ENCODE data around the gene LRRC4C. TPM values are rescaled to one million over a fixed set of nuclear protein-coding genes. Genes with fewer than 3 reads are reported as not detected.
A peak's percentile ranks its signal among the peaks of the same experiment; 100 is the strongest.

LRRC4C gene
- total and polyA plus RNA-seq, 2 experiments from 2014 or later: 0.35 to 1.1 TPM

DNA sequence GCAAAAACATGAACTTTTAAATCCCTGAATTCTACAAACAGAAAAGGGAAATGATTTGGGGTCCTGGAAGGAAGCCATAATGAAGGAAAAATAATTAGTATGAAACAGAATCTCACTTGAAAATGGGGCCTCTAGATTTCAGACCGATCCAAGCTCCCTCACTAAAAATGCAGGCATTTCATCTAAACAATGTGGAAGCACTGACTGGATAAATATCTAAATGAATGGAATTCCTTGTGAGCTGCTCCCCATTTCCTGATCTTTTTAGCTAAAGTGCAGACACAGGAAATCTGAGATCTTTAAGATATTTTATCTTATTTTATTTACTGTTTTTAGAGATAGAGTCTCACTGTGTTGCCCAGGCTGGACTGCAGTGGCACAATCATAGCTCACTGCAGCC, 1255.8 kb downstream of the LRRC4C start:
- Mint-ChIP-seq H3K36me3 (ENCODE audit: low read depth) (no peaks in the 10 kb centered on the region), H3K27me3 (ENCODE audit: insufficient read depth, low read depth, poor library complexity) (peaks cover 82% of the 10 kb centered on the region), H3K9me3 (no peaks in the 10 kb centered on the region), H3K4me3 (peak overlapping the region; percentile 52), H3K4me1 (peaks cover 55% of the 10 kb centered on the region), H3K27ac (no peak overlapping the region)
- ATAC-seq (peak; percentile 17), DNase-seq (ENCODE audit: low spot score) (peak; percentile 68)
- Histone ChIP-seq H3F3A (replicated peaks; ENCODE audit: low read depth) (0 out of 2 replicates have a peak, but pooled peaks cover 3% of the 10 kb centered on the region), H3K9me2 (ENCODE audit: insufficient read depth) (no peaks in the 10 kb centered on the region), H3K4me1 (ENCODE audit: insufficient read depth) (peaks cover 37% of the 10 kb centered on the region), H3K79me2 (replicated peaks; ENCODE audit: insufficient read depth) (no peaks in the 10 kb centered on the region), H3K4me2 (peak overlapping the region; percentile 17), H2AFZ (no peak overlapping the region), H4K20me1 (replicated peaks; ENCODE audit: insufficient read depth) (peaks cover 10% of the 10 kb centered on the region; the same call in 1 of the 2 replicates), H3K4me3 (peak overlapping the region; percentile 6), H3K27me3 (ENCODE audit: insufficient read depth) (peaks cover 98% of the 10 kb centered on the region), H3K36me3 (ENCODE audit: insufficient read depth) (no peaks in the 10 kb centered on the region), H3K27ac (ENCODE audit: low read depth) (no peak overlapping the region)
- TF ChIP-seq ZNF114 (CRISPR knock-in tag; IDR thresholded peaks at IDR 0.05) (no peak), EZH2 (IDR thresholded peaks at IDR 0.05; ENCODE audit: low read depth, unreplicated experiment) (no peak)
- TF ChIP-seq, protein P1, sequence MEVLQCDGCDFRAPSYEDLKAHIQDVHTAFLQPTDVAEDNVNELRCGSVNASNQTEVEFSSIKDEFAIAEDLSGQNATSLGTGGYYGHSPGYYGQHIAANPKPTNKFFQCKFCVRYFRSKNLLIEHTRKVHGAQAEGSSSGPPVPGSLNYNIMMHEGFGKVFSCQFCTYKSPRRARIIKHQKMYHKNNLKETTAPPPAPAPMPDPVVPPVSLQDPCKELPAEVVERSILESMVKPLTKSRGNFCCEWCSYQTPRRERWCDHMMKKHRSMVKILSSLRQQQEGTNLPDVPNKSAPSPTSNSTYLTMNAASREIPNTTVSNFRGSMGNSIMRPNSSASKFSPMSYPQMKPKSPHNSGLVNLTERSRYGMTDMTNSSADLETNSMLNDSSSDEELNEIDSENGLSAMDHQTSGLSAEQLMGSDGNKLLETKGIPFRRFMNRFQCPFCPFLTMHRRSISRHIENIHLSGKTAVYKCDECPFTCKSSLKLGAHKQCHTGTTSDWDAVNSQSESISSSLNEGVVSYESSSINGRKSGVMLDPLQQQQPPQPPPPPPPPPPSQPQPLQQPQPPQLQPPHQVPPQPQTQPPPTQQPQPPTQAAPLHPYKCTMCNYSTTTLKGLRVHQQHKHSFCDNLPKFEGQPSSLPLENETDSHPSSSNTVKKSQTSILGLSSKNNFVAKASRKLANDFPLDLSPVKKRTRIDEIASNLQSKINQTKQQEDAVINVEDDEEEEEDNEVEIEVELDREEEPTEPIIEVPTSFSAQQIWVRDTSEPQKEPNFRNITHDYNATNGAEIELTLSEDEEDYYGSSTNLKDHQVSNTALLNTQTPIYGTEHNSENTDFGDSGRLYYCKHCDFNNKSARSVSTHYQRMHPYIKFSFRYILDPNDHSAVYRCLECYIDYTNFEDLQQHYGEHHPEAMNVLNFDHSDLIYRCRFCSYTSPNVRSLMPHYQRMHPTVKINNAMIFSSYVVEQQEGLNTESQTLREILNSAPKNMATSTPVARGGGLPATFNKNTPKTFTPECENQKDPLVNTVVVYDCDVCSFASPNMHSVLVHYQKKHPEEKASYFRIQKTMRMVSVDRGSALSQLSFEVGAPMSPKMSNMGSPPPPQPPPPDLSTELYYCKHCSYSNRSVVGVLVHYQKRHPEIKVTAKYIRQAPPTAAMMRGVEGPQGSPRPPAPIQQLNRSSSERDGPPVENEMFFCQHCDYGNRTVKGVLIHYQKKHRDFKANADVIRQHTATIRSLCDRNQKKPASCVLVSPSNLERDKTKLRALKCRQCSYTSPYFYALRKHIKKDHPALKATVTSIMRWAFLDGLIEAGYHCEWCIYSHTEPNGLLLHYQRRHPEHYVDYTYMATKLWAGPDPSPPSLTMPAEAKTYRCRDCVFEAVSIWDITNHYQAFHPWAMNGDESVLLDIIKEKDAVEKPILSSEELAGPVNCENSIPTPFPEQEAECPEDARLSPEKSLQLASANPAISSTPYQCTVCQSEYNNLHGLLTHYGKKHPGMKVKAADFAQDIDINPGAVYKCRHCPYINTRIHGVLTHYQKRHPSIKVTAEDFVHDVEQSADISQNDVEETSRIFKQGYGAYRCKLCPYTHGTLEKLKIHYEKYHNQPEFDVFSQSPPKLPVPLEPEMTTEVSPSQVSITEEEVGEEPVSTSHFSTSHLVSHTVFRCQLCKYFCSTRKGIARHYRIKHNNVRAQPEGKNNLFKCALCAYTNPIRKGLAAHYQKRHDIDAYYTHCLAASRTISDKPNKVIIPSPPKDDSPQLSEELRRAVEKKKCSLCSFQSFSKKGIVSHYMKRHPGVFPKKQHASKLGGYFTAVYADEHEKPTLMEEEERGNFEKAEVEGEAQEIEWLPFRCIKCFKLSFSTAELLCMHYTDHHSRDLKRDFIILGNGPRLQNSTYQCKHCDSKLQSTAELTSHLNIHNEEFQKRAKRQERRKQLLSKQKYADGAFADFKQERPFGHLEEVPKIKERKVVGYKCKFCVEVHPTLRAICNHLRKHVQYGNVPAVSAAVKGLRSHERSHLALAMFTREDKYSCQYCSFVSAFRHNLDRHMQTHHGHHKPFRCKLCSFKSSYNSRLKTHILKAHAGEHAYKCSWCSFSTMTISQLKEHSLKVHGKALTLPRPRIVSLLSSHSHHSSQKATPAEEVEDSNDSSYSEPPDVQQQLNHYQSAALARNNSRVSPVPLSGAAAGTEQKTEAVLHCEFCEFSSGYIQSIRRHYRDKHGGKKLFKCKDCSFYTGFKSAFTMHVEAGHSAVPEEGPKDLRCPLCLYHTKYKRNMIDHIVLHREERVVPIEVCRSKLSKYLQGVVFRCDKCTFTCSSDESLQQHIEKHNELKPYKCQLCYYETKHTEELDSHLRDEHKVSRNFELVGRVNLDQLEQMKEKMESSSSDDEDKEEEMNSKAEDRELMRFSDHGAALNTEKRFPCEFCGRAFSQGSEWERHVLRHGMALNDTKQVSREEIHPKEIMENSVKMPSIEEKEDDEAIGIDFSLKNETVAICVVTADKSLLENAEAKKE (CRISPR knock-in tag; IDR thresholded peaks at IDR 0.05): no peak

DNA sequence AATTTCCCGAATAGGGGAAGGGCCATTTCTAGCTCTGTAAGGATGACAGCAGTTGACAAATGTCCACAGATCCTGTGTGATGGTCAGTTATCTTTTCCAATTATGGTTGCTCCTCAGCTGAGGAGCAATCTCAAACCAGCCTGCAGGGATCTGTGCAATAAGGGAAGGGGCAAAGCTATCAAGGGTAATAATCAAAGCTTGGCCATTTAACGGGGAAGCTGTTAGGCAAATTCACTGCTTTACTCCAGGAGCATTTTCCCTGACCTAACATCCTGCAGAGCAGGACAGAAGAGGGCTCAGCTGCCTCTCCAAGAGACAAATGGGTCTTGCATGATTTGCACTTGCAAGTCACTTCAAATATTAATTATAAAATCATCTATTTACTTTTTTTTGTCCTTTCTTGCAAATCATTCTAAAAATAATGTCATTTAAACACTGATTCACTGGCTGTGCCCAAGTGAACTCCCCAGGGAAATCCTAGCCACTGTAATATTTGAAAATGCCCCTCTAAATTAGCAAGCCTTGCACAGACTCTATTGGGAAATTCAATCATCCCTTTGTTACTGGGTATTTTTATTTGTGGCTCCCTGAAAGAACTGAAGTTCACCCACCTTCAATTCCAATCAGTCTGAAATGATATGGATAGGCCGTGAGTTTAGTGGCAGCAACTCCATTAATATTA, 1256.7 kb downstream of the LRRC4C start:
- Mint-ChIP-seq H3K27ac (no peak overlapping the region), H3K36me3 (ENCODE audit: low read depth) (no peaks in the 10 kb centered on the region), H3K27me3 (ENCODE audit: insufficient read depth, low read depth, poor library complexity) (peaks cover 75% of the 10 kb centered on the region), H3K4me1 (peaks cover 46% of the 10 kb centered on the region), H3K9me3 (no peaks in the 10 kb centered on the region), H3K4me3 (no peak overlapping the region)
- H3K4me2 ChIP-seq: peak overlapping the region; percentile 17
- H3K79me2 ChIP-seq (replicated peaks; ENCODE audit: insufficient read depth): no peaks in the 10 kb centered on the region
- H3F3A ChIP-seq (replicated peaks; ENCODE audit: low read depth): 0 out of 2 replicates have a peak, but pooled peaks cover 3% of the 10 kb centered on the region
- no peak overlapping the region for H3K27ac ChIP-seq (ENCODE audit: low read depth)
- peak overlapping the region; percentile 6 for H3K4me3 ChIP-seq
- H3K27me3 ChIP-seq (ENCODE audit: insufficient read depth): peaks cover 98% of the 10 kb centered on the region
- no peak overlapping the region for H2AFZ ChIP-seq
- ATAC-seq: peak; percentile 35
- no peaks in the 10 kb centered on the region for H3K9me2 ChIP-seq (ENCODE audit: insufficient read depth)
- H4K20me1 ChIP-seq (replicated peaks; ENCODE audit: insufficient read depth): peaks cover 10% of the 10 kb centered on the region; the same call in 1 of the 2 replicates
- H3K36me3 ChIP-seq (ENCODE audit: insufficient read depth): no peaks in the 10 kb centered on the region
- H3K4me1 ChIP-seq (ENCODE audit: insufficient read depth): peaks cover 37% of the 10 kb centered on the region
- DNase-seq (ENCODE audit: low spot score): peak; percentile 27
- TF ChIP-seq, protein P1 (CRISPR knock-in tag; IDR thresholded peaks at IDR 0.05): no peak

All from GM23338 (cell line).